ENCODE measurements around the gene PDE7B. TPM values are rescaled to one million over a fixed set of nuclear protein-coding genes. Genes with fewer than 3 reads are reported as not detected.

Gene PDE7B
- total and polyA plus RNA-seq, 2 of the 8 experiments (the other 6 are each of a cell fraction or from before 2014, with no cell fraction given), result not detected

DNA sequence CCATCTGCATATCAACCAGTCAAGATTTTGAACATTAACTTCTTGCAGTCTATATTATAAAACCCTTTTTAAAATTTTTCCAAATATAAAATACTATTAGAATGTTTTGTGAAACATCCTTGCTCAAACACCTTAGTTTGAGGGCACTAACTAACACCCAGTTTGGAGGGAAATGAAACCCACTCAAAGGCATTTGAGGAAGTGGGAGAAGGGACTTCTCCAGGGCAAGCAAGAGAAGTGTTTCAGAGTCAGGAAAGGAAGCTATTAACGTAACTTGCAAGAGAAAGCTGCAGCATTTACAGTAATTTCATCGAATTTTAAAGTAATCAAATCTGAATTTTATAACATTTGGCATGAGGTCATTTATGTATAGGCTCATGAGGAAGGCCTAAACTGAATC lies 377.3 kb downstream of the PDE7B start (continued):
- TF ChIP-seq NRF1 (IDR thresholded peaks at IDR 0.05; ENCODE audit: low read depth, low read length) (no peak), KDM4A (IDR thresholded peaks at IDR 0.05; ENCODE audit: low read depth, low read length, severe bottlenecking) (no peak), JUN (IDR thresholded peaks at IDR 0.05; ENCODE audit: low read depth, low read length) (no peak), HDAC6 (IDR thresholded peaks at IDR 0.05; ENCODE audit: low read depth, low read length) (no peak)

Measured in H1 (cell line).